ENCODE data around the gene RPE. TPM values are rescaled to one million over a fixed set of nuclear protein-coding genes. Genes with fewer than 3 reads are reported as not detected.

RPE gene
- total RNA-seq, 1 donor from 2014 or later: 62.1 TPM

DNA sequence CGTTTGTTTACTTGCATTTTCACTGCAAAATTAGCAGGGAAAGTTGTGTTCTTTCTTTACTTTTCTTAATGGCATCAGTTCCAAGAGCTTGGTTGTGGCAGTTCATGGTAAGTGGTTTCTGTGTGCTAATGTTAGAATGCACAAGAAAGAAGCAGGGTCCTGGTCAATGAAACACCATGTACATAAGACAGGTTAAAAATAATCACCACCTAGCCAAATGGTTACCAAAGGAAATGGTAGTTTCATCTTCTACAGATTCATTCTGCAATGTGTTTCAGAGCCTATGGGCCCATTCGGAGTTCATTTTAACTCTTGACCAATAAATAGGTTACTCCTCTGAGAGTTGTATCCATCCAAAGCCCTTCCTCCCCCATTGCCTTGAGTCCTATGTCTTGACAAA is 18.1 kb upstream of the RPE start:
- H3K4me2 ChIP-seq (ENCODE audit: low read length): no peak overlapping the region
- H3K4me1 ChIP-seq (ENCODE audit: insufficient read depth, low read length): no peaks in the 10 kb centered on the region
- H3K27me3 Mint-ChIP-seq (ENCODE audit: low read depth, unreplicated experiment): no peaks in the 10 kb centered on the region
- TF ChIP-seq, protein P1, sequence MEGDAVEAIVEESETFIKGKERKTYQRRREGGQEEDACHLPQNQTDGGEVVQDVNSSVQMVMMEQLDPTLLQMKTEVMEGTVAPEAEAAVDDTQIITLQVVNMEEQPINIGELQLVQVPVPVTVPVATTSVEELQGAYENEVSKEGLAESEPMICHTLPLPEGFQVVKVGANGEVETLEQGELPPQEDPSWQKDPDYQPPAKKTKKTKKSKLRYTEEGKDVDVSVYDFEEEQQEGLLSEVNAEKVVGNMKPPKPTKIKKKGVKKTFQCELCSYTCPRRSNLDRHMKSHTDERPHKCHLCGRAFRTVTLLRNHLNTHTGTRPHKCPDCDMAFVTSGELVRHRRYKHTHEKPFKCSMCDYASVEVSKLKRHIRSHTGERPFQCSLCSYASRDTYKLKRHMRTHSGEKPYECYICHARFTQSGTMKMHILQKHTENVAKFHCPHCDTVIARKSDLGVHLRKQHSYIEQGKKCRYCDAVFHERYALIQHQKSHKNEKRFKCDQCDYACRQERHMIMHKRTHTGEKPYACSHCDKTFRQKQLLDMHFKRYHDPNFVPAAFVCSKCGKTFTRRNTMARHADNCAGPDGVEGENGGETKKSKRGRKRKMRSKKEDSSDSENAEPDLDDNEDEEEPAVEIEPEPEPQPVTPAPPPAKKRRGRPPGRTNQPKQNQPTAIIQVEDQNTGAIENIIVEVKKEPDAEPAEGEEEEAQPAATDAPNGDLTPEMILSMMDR (IDR thresholded peaks at IDR 0.05; ENCODE audit: insufficient read depth, low read depth, low read length): no peak
- no peak for TF ChIP-seq EZH2 (IDR thresholded peaks at IDR 0.05; ENCODE audit: insufficient read depth, low read length)
- FAIRE-seq: no peak
- DNase-seq (ENCODE audit: low read depth): no peak
- H3K9me3 Mint-ChIP-seq (ENCODE audit: unreplicated experiment): no peaks in the 10 kb centered on the region
- H3K36me3 Mint-ChIP-seq (ENCODE audit: low read depth, unreplicated experiment): no peaks in the 10 kb centered on the region
- no peaks in the 10 kb centered on the region for H3K9me3 ChIP-seq (ENCODE audit: insufficient read depth, low read depth, low read length)
- no peaks in the 10 kb centered on the region for H4K20me1 ChIP-seq (ENCODE audit: insufficient read depth, low read length)
- no peak overlapping the region for H3K27ac Mint-ChIP-seq (ENCODE audit: unreplicated experiment)
- no peak overlapping the region for H3K9ac ChIP-seq (ENCODE audit: low read length)
- no peak overlapping the region for H2AFZ ChIP-seq (ENCODE audit: low read depth, low read length)
- no peaks in the 10 kb centered on the region for H3K79me2 ChIP-seq (ENCODE audit: insufficient read depth, low read length)
- H3K36me3 ChIP-seq (ENCODE audit: insufficient read depth, low read length): no peaks in the 10 kb centered on the region
- peaks cover 10% of the 10 kb centered on the region for H3K4me1 Mint-ChIP-seq (ENCODE audit: low read depth, unreplicated experiment)
- H3K4me3 ChIP-seq (ENCODE audit: insufficient read depth, low read depth, low read length): no peak overlapping the region
- H3K4me3 Mint-ChIP-seq (ENCODE audit: unreplicated experiment): peak overlapping the region; percentile 50
- H3K27me3 ChIP-seq (ENCODE audit: insufficient read depth, low read length): no peaks in the 10 kb centered on the region
- no peak overlapping the region for H3K27ac ChIP-seq (ENCODE audit: low read depth, low read length)

DNA sequence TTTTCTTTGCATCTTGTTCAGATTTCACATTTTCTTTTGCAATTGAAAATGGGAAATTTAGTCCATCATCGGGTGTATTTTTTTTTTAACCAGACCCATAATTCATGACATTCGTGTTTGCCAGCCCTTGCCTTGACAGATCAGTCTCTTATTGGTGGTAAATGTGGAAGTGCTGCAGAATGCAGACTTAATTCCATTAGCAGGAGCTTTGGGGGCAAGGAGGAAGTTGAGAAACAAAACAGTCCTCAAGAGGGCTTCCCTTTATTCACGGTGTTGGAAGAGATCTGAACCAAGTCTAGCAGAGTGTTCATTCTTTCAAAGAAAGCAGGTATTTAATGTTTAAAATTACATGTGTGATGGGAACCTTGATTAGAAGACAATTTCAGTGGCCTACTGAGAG is 16.6 kb upstream of the RPE start:
- FAIRE-seq (no peak), DNase-seq (ENCODE audit: low read depth) (no peak)
- Mint-ChIP-seq H3K36me3 (ENCODE audit: low read depth, unreplicated experiment) (no peaks in the 10 kb centered on the region), H3K27me3 (ENCODE audit: low read depth, unreplicated experiment) (no peaks in the 10 kb centered on the region), H3K9me3 (ENCODE audit: unreplicated experiment) (no peaks in the 10 kb centered on the region), H3K4me1 (ENCODE audit: low read depth, unreplicated experiment) (peaks cover 6% of the 10 kb centered on the region), H3K4me3 (ENCODE audit: unreplicated experiment) (no peak overlapping the region), H3K27ac (ENCODE audit: unreplicated experiment) (no peak overlapping the region)
- H3K9ac ChIP-seq (ENCODE audit: low read length): no peak overlapping the region
- H4K20me1 ChIP-seq (ENCODE audit: insufficient read depth, low read length): no peaks in the 10 kb centered on the region
- no peak for TF ChIP-seq EZH2 (IDR thresholded peaks at IDR 0.05; ENCODE audit: insufficient read depth, low read length)
- TF ChIP-seq, protein P1 (IDR thresholded peaks at IDR 0.05; ENCODE audit: insufficient read depth, low read depth, low read length): no peak
- H3K27me3 ChIP-seq (ENCODE audit: insufficient read depth, low read length): no peaks in the 10 kb centered on the region
- H3K79me2 ChIP-seq (ENCODE audit: insufficient read depth, low read length): no peaks in the 10 kb centered on the region
- no peak overlapping the region for H3K27ac ChIP-seq (ENCODE audit: low read depth, low read length)
- H3K36me3 ChIP-seq (ENCODE audit: insufficient read depth, low read length): no peaks in the 10 kb centered on the region
- H3K9me3 ChIP-seq (ENCODE audit: insufficient read depth, low read depth, low read length): no peaks in the 10 kb centered on the region
- H2AFZ ChIP-seq (ENCODE audit: low read depth, low read length): no peak overlapping the region
- no peak overlapping the region for H3K4me3 ChIP-seq (ENCODE audit: insufficient read depth, low read depth, low read length)
- no peaks in the 10 kb centered on the region for H3K4me1 ChIP-seq (ENCODE audit: insufficient read depth, low read length)
- H3K4me2 ChIP-seq (ENCODE audit: low read length): no peak overlapping the region

DNA sequence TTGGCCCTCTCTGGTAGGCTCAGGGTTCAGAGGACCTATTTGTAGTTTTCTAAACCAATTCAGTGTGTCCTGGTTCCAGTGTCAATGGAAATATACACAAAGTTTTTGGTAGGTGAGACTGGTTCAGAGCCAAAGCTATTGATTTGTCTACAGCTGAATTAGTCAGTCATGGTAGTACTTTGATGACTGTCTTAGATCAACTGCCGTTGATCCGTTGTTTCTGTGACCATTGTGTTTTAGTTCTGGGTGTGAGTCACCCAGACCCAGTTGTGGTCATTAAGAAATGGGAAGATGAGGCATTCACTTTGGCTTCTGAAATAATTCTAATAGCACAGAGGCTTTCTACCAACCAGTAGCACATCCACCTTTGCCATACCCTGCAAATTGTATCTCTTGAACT is 16.0 kb upstream of the RPE start:
- Histone ChIP-seq H3K4me2 (ENCODE audit: low read length) (no peak overlapping the region), H2AFZ (ENCODE audit: low read depth, low read length) (peak overlapping the region; percentile 27), H4K20me1 (ENCODE audit: insufficient read depth, low read length) (no peaks in the 10 kb centered on the region), H3K4me3 (ENCODE audit: insufficient read depth, low read depth, low read length) (no peak overlapping the region), H3K9ac (ENCODE audit: low read length) (no peak overlapping the region), H3K36me3 (ENCODE audit: insufficient read depth, low read length) (no peaks in the 10 kb centered on the region), H3K4me1 (ENCODE audit: insufficient read depth, low read length) (no peaks in the 10 kb centered on the region), H3K9me3 (ENCODE audit: insufficient read depth, low read depth, low read length) (no peaks in the 10 kb centered on the region), H3K27ac (ENCODE audit: low read depth, low read length) (no peak overlapping the region), H3K27me3 (ENCODE audit: insufficient read depth, low read length) (no peaks in the 10 kb centered on the region), H3K79me2 (ENCODE audit: insufficient read depth, low read length) (no peaks in the 10 kb centered on the region)
- Mint-ChIP-seq H3K9me3 (ENCODE audit: unreplicated experiment) (no peaks in the 10 kb centered on the region), H3K4me3 (ENCODE audit: unreplicated experiment) (no peak overlapping the region), H3K4me1 (ENCODE audit: low read depth, unreplicated experiment) (peaks cover 6% of the 10 kb centered on the region), H3K27me3 (ENCODE audit: low read depth, unreplicated experiment) (no peaks in the 10 kb centered on the region), H3K27ac (ENCODE audit: unreplicated experiment) (no peak overlapping the region), H3K36me3 (ENCODE audit: low read depth, unreplicated experiment) (no peaks in the 10 kb centered on the region)
- TF ChIP-seq EZH2 (IDR thresholded peaks at IDR 0.05; ENCODE audit: insufficient read depth, low read length): no peak
- TF ChIP-seq, protein P1 (IDR thresholded peaks at IDR 0.05; ENCODE audit: insufficient read depth, low read depth, low read length): no peak
- DNase-seq (ENCODE audit: low read depth): peak; percentile 16
- FAIRE-seq: no peak
